ENCODE data around the gene OR1D5.

The OR1D5 gene

GRCh38 chr17:3030096-3030495 lies 33.3 kb downstream of the OR1D5 start:
- DNase-seq (ENCODE audit: extremely low read depth, low read depth), result peak; percentile 29
- H3K4me3 ChIP-seq (replicated peaks; ENCODE audit: low read depth, low read length), result no peak overlapping the region
- no peak for TF ChIP-seq CTCF (IDR thresholded peaks at IDR 0.05; ENCODE audit: low read depth, low read length, missing control alignments)

GRCh38 chr17:3029213-3029913 lies 34.0 kb downstream of the OR1D5 start:
- no peak for TF ChIP-seq CTCF (IDR thresholded peaks at IDR 0.05; ENCODE audit: low read depth, low read length, missing control alignments)
- no peak for DNase-seq (ENCODE audit: extremely low read depth, low read depth)
- no peak overlapping the region for H3K4me3 ChIP-seq (replicated peaks; ENCODE audit: low read depth, low read length)

- DNase-seq (ENCODE audit: extremely low read depth, low read depth), result no peak
- no peak for TF ChIP-seq CTCF (IDR thresholded peaks at IDR 0.05; ENCODE audit: low read depth, low read length, missing control alignments)
- no peak overlapping the region for H3K4me3 ChIP-seq (replicated peaks; ENCODE audit: low read depth, low read length)
These were observed 35.4 kb downstream of the OR1D5 start for GRCh38 chr17:3027786-3028532.

- DNase-seq (ENCODE audit: extremely low read depth, low read depth), result no peak
- TF ChIP-seq CTCF (IDR thresholded peaks at IDR 0.05; ENCODE audit: low read depth, low read length, missing control alignments), result no peak
- H3K4me3 ChIP-seq (replicated peaks; ENCODE audit: low read depth, low read length), result no peak overlapping the region
These were observed 36.3 kb downstream of the OR1D5 start for GRCh38 chr17:3026856-3027751.

GRCh38 chr17:3026125-3026855 lies 37.1 kb downstream of the OR1D5 start:
- TF ChIP-seq CTCF (IDR thresholded peaks at IDR 0.05; ENCODE audit: low read depth, low read length, missing control alignments), result no peak
- H3K4me3 ChIP-seq (replicated peaks; ENCODE audit: low read depth, low read length), result no peak overlapping the region
- no peak for DNase-seq (ENCODE audit: extremely low read depth, low read depth)
